Astrocyte (in vitro differentiated cells and primary cell): Measurements from ENCODE around the gene CFL1.

ENCODE experiments used
- CTCF ChIP-seq: IDR thresholded peaks from 2 replicates; pipeline ENCODE4 v1.5.1; 2011; ENCODE audit warnings: low read depth, mild to moderate bottlenecking, inconsistent platforms, low read length, moderate library complexity; ENCODE audit not compliant: insufficient read depth
- EZH2 ChIP-seq: IDR thresholded peaks from 2 replicates; pipeline ENCODE4 v1.6.1; 2012; ENCODE audit warnings: mild to moderate bottlenecking, low read length, inconsistent platforms; ENCODE audit not compliant: insufficient read depth

GRCh38 chr11:65885808-65886536 is 28.0 kb upstream of the CFL1 start:
- TF ChIP-seq EZH2 (no peak), CTCF (no peak)
